GM12878 (cell line): ENCODE data around the gene FBXO42. TPM values are rescaled to one million over a fixed set of nuclear protein-coding genes. Genes with fewer than 3 reads are reported as not detected.

Experiments
- ATAC-seq: fragments of 200-7000 bp; cut with Tn5 transposase; 3 replicates; pipeline ENCODE4 v1.9.1; 2020; ENCODE audit warnings: mild to moderate bottlenecking, moderate library complexity
- BruUV-seq: library from RNA; stranded (reverse); fragments of 400-500 nt; replicated peaks from 2 replicates; lab custom pipeline; 2021; lab: Mats Ljungman, UMichigan
- CTCF ChIA-PET: fragments of 300-600 bp; sonication (Branson Sonifier 250); formaldehyde crosslinking; extraction: SDS; loops from one replicate; lab custom pipeline; 2021; ENCODE audit warnings: inconsistent platforms; lab: Yijun Ruan, JAX
- POLR2A ChIA-PET: fragments of 350-600 bp; formaldehyde crosslinking; extraction: SDS; loops from one replicate; lab custom pipeline; 2021; ENCODE audit warnings: inconsistent platforms; lab: Charles Lee
- RAD21 ChIA-PET: fragments of 300-600 bp; sonication (Branson Sonifier 250); formaldehyde crosslinking; loops from one replicate; lab custom pipeline; 2023; ENCODE audit warnings: antibody characterized with exemption; ENCODE audit not compliant: unreplicated experiment; lab: Charles Lee
- SMC1A ChIA-PET: fragments of 300-600 bp; sonication (Branson Sonifier 250); formaldehyde crosslinking; loops from one replicate; lab custom pipeline; 2023; ENCODE audit not compliant: unreplicated experiment, uncharacterized antibody; lab: Charles Lee
- DNase-seq: peaks from one replicate; pipeline ENCODE4 v3.0.0-alpha.2; 2011; ENCODE audit warnings: low read depth, low spot score
- FAIRE-seq: peaks from 3 replicates; lab custom pipeline; 2011; peaks lifted over from hg19 to GRCh38; lab: Jason Lieb, UNC
- H2AFZ ChIP-seq: 2 replicates; pipeline ENCODE4 v1.6.0; 2011; ENCODE audit warnings: low read depth, low read length, control low read depth; ENCODE audit not compliant: control insufficient read depth
- H3K27ac ChIP-seq: 2 replicates; pipeline ENCODE4 v1.5.1; 2011; ENCODE audit warnings: control low read depth; ENCODE audit not compliant: control insufficient read depth, insufficient read depth
- H3K27me3 ChIP-seq, 2 experiments: replicated peaks in 1 of 2; 2 replicates each; pipeline versions ENCODE4 v1.6.0 to v1.6.1; 2011; ENCODE audit warnings: low read length in 1 of 2; ENCODE audit not compliant: control insufficient read depth in 2 of 2, insufficient read depth in 2 of 2
- H3K36me3 ChIP-seq, 2 experiments: 2 replicates each; pipeline ENCODE4 v1.5.1; 2011; ENCODE audit warnings: low read length in 1 of 2; ENCODE audit not compliant: control insufficient read depth in 2 of 2, insufficient read depth in 2 of 2
- H3K4me1 ChIP-seq: 2 replicates; pipeline ENCODE4 v1.6.1; 2011; ENCODE audit warnings: mild to moderate bottlenecking, low read length, moderate library complexity, mixed read lengths; ENCODE audit not compliant: control insufficient read depth, insufficient read depth
- H3K4me2 ChIP-seq: 2 replicates; pipeline ENCODE4 v1.6.0; 2011; ENCODE audit warnings: control low read depth; ENCODE audit not compliant: control insufficient read depth, insufficient read depth
- H3K4me3 ChIP-seq: fragments of 200-600 bp; sonication (generic); 2 replicates; pipeline ENCODE4 v1.5.1; 2016
- H3K79me2 ChIP-seq: 2 replicates; pipeline ENCODE4 v1.6.0; 2011; ENCODE audit warnings: low read length; ENCODE audit not compliant: control insufficient read depth, insufficient read depth
- H3K9ac ChIP-seq: 2 replicates; pipeline ENCODE4 v1.8.0; 2011; ENCODE audit warnings: low read length, control low read depth, mixed read lengths; ENCODE audit not compliant: control insufficient read depth, insufficient read depth
- H3K9me3 ChIP-seq: replicated peaks from 3 replicates; pipeline ENCODE4 v1.5.1; 2011; ENCODE audit warnings: mild to moderate bottlenecking, low read length; ENCODE audit not compliant: control insufficient read depth, insufficient read depth
- H4K20me1 ChIP-seq: 2 replicates; pipeline ENCODE4 v1.6.0; 2011; ENCODE audit not compliant: control insufficient read depth, insufficient read depth
- BRCA1 ChIP-seq: IDR thresholded peaks from 2 replicates; pipeline ENCODE4 v1.6.1; 2011; ENCODE audit warnings: low read depth, low read length, improper control_type of control experiment
- JUNB ChIP-seq: IDR thresholded peaks from 2 replicates; pipeline ENCODE4 v1.6.1; 2016; ENCODE audit warnings: antibody characterized with exemption, mild to moderate bottlenecking
- PML ChIP-seq: IDR thresholded peaks from 2 replicates; pipeline ENCODE4 v1.6.1; 2012; ENCODE audit warnings: low read length, inconsistent platforms
- SIN3A ChIP-seq: IDR thresholded peaks from 2 replicates; pipeline ENCODE4 v1.6.1; 2012; ENCODE audit warnings: low read depth, low read length, improper control_type of control experiment
- whole genome bisulfite sequencing: methylation state at CpG from one replicate; pipeline ENCODE4 v1.1.6; 2016; ENCODE audit warnings: low lambda C conversion rate; ENCODE audit not compliant: insufficient replicate concordance, insufficient coverage; ENCODE audit errors: missing lambda C conversion rate; 5-methylcytosine and 5-hydroxymethylcytosine counted together
- in situ Hi-C: fragments of 300-500 bp; cut with MboI; formaldehyde crosslinking; loops from 9 replicates; pipeline ENCODE4 v1.14.3; 2018; ENCODE audit warnings: mixed read lengths
- intact Hi-C: fragments of 100-400 bp; cut with micrococcal nuclease; formaldehyde crosslinking; loops from one replicate; pipeline ENCODE4 v1.14.2; 2022; ENCODE audit not compliant: unreplicated experiment
- polyA plus RNA-seq, 11 experiments: library from polyadenylated mRNA; depleted of rRNA in 4 of 11; unstranded in 6 of 11; stranded (reverse) in 5 of 11; fragments of >200 nt; fragmentation: Nextera tagmentation in 4 of 11; fragmentation: Illumina TruSeq in 1 of 11; extraction: Ambion mirVana in 4 of 11; extraction: Trizol in 1 of 11; gene quantifications; 1 replicate in 1 of 11; 2 replicates in 10 of 11; pipeline versions ENCODE4 v1.2.1 to v1.2.3, GENCODE V29; 2011 to 2016; ENCODE audit warnings: inconsistent platforms in 2 of 11, missing spikeins in 2 of 11, low read depth in 1 of 11
- total RNA-seq, 4 experiments: library from RNA; depleted of rRNA in 3 of 4; stranded (reverse); fragments of >200 nt in 3 of 4; fragmentation: Illumina TruSeq in 1 of 4; extraction: Trizol in 1 of 4; gene quantifications; 2 replicates each; pipeline versions ENCODE4 v1.2.1 to v1.2.3, GENCODE V29; 2013 to 2021

FBXO42 gene
- total and polyA plus RNA-seq, 10 of the 15 experiments (the other 5 are each of a cell fraction or from before 2014, with no cell fraction given): 6.1 to 23.8 (median 15.2) TPM

- peak; percentile 74 for FAIRE-seq
- in situ Hi-C loops: no loop called here
- intact Hi-C loops: no loop called here
Observed at GRCh38 chr1:16334655-16335340, 17.5 kb downstream of the FBXO42 start.

GRCh38 chr1:16326833-16327404 lies 25.4 kb downstream of the FBXO42 start:
- no peaks in the 10 kb centered on the region for H3K27me3 ChIP-seq
- ChIA-PET RAD21 (interaction anchor here (0.7 kb wide), 1 partner anchor 294 kb away, joined by 3 read pairs; no protein-coding TSS in a partner anchor), CTCF (interaction anchor here (1.4 kb wide), 1 partner anchor 83 kb away, joined by 3 read pairs; no protein-coding TSS in a partner anchor), SMC1A (interaction anchor here (0.6 kb wide), 1 partner anchor 73 kb away, joined by 4 read pairs; no protein-coding TSS in a partner anchor), POLR2A (interaction anchor here (0.6 to 0.8 kb wide), 2 partner anchors 17 to 27 kb away, joined by 3 to 5 read pairs; no protein-coding TSS in a partner anchor)
- H3K36me3 ChIP-seq: no peaks in the 10 kb centered on the region; a peak in 1 of 4 replicates
- H3K4me1 ChIP-seq: peaks cover 8% of the 10 kb centered on the region
- no TSS peak for BruUV-seq
- intact Hi-C loops (no loop called here), in situ Hi-C loops (no loop called here)
- 74% methylated on average over 5 of the region's 5 CpGs for WGBS
- no peak overlapping the region for H3K27ac ChIP-seq
- TF ChIP-seq BRCA1: no peak
- H4K20me1 ChIP-seq: no peaks in the 10 kb centered on the region
- no peak overlapping the region for H3K9ac ChIP-seq
- H3K9me3 ChIP-seq: no peaks in the 10 kb centered on the region; the same call in 2 of the 3 replicates
- H3K4me3 ChIP-seq: no peak overlapping the region
- H3K4me2 ChIP-seq: no peak overlapping the region
- no peak overlapping the region for H2AFZ ChIP-seq
- ATAC-seq: no peak
- no peak for DNase-seq
- no peak for FAIRE-seq
- H3K79me2 ChIP-seq: peaks cover 7% of the 10 kb centered on the region

More at GRCh38 chr1:16334655-16335340, 17.5 kb downstream of the FBXO42 start:
- no peaks in the 10 kb centered on the region for H3K27me3 ChIP-seq
- 83% methylated on average over 7 of the region's 7 CpGs for WGBS
- H4K20me1 ChIP-seq: no peaks in the 10 kb centered on the region
- H3K4me2 ChIP-seq: no peak overlapping the region
- ATAC-seq (no peak), DNase-seq (no peak)
- H3K36me3 ChIP-seq: no peaks in the 10 kb centered on the region
- ChIA-PET POLR2A (no interaction called here), SMC1A (interaction anchor here (0.8 to 1.0 kb wide), 2 partner anchors 10 to 16 kb away, joined by 3 read pairs; no protein-coding TSS in a partner anchor), CTCF (interaction anchor here (0.8 kb wide), 1 partner anchor 28 kb away, joined by 4 read pairs; no protein-coding TSS in a partner anchor), RAD21 (interaction anchor here (0.7 kb wide), 1 partner anchor 11 kb away, joined by 4 read pairs; no protein-coding TSS in a partner anchor)
- no peaks in the 10 kb centered on the region for H3K4me1 ChIP-seq
- BruUV-seq: no TSS peak
- H3K4me3 ChIP-seq: no peak overlapping the region
- no peak overlapping the region for H3K9ac ChIP-seq
- no peaks in the 10 kb centered on the region for H3K9me3 ChIP-seq
- no peak overlapping the region for H3K27ac ChIP-seq
- no peak overlapping the region for H2AFZ ChIP-seq
- H3K79me2 ChIP-seq: peaks cover 29% of the 10 kb centered on the region
- TF ChIP-seq PML (no peak), SIN3A (no peak), JUNB (peak; percentile 35; the same call in 1 of the 2 replicates)
